HG03575 (cell line): ENCODE results near the gene KIN.
"Not testable (repeated sequence)": the region's sequence is repeated elsewhere in the genome, so short reads cannot be mapped to it uniquely, and the experiment has no call there.

Experiments
- ATAC-seq: cut with Tn5 transposase; IDR thresholded peaks from one replicate; pipeline ENCODE4 v1.9.1; 2021; ENCODE audit not compliant: unreplicated experiment, insufficient number of reproducible peaks, low FRiP score; ENCODE audit errors: extremely low read depth

KIN gene

DNA sequence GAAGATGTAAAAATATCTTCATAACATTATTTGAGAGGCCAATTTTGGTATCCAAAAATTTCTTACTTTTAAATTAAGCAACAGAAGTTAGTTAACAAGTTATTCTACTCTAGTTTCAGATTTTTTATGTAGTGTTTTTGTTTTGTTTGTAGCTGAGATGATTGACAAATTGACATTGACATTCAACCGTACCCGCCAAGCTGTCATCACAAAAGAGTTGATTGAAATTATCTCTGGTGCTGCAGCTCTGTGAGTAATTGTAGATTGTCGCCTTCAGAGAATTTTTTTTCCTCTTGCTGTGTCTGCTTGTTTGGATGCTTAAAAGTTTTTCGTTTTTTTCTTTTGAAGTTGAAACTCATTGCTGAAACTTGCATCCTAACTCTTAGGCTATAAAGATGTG is 14.8 kb upstream of the KIN start:
- no peak for ATAC-seq

DNA sequence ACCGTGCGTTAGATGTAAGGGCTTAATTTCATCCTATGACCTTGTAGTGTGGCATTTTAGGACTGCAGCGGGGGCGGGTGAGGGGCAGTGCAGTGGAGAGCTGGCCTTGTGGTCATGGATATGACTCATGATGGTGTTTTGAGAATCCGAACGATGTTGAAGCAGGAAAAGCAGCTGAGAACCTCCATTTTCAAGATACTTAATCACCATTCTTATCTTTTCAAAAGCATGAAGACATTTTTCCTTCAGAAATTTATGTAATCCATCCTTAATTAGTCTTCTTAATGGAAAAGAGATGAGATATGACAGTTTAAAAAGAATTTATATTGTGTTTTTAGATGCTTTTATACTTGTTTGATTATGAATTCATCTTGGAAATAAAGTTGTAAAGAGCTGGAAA is 9.8 kb upstream of the KIN start:
- ATAC-seq: no peak

DNA sequence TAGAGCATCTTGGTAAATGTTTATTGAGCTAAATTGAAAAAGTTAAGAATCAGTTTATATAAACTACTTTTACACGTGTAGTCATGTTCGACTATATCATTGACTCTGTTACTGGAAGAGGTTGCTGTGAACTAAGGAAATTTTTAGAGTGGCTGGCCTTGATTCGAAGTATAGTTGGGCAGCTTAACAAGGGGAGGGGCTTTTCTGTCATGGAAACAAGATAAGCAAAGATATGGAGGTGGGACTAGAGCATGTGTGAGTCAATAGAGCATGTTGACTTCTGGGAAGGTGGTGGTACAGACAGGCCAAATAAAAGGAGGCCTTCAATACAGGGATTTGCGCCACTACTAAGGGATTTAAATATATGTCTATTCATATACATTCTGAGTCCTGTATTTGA is 7.8 kb upstream of the KIN start:
- no peak for ATAC-seq

DNA sequence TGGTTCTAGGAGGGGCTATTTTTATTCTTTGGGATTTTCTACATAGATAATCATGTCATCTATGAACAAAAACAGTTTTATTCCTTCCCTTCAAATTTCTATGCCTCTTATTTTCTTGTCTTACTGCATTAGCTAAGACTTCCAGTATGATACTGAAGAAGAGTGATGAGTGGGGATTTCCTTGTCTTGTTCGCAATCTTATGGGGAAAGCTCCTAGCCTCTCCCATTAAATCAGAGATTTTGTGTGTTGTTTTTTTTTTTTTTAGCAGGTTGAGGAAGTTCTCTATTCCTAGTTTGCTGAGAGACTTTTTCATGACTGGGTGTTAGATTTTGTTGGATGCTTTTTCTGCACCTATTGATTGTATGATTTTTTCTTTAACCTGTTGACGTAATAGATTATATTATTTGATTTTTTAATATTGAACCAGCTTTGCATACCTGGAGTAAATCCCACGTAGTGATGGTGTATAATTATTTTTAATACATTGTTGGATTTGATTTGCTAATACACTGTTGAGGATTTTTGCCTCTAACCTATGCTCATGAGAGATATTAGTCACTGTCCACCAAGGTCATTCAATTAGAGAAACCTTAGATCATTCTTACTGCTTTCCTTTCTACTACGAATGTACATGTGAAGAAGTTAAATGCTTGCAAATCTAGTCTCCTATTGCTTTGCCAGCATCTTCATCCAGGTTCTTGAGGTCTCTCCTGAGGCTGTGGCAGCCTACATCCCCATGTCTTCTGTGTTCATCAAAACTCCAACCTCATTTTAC is 6.6 kb upstream of the KIN start:
- no peak for ATAC-seq

DNA sequence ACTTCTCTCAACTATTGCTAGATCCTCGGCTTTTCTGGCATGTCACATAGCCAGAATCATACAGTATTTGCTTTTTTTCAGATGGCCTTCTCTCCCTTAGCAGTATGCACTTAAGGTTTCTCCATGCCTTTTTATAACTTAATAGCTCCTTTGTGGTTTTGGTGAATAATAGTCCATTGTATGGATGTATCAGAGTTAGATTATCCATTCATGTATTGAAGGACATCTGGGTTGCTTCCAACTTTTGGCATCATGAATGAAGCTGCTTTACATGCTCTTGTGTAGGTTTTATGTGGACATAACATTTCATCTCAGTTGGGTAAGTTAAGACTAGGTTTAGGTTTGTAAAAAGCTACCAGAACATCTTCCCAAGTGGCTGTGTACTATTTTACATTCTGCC is 4.7 kb upstream of the KIN start:
- ATAC-seq: no peak

DNA sequence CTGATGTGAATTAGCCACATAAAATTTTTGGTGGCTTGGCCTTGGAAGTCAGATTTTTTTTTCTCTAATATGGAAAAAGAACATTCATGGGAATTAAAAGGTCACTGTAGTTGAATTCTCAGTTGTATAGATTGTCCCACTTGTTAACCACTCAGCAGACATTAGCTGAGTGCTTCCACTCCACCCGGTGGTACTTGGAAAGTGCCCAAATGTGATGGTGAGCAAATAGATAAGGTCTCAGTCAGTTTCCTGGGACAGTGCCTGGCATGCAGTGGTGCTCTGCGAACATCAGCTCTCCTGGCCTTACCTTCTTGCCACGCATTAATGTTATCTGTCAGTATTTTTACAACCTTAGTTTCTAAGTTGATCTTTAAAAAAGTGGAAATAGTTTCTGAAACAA is 1.6 kb upstream of the KIN start:
- ATAC-seq: no peak

DNA sequence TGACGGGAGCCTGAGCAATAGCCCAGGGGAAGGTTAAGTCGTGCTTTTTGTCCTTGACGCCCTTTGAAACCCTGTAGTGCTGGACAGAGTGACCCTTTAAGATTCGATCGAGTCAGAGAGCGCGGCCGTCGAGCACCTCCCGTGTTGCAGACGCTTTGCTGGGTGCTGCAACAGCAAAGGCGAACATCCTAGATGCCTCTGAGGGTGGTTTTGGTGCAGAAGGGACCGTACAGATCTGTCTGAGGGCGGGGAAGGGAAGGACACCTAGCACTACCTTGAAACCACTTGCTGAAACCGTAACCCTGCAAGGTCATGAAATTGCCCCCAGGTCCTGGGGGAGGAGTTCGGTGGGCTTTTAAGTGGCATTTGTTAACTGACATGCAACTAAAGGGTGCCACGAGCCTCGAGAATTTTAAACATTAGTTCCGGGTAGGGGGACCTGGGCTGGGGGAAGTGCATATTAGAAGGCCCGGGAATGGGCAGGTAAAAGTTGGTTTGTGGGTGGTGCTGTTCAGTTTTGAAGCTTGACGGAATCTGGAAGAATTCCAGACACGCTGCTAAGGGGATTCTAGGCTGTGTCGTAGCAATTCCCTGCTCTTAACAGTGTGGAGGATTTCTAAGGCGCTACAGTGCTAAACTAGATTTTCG is 970 bp upstream of the KIN start:
- no peak for ATAC-seq

DNA sequence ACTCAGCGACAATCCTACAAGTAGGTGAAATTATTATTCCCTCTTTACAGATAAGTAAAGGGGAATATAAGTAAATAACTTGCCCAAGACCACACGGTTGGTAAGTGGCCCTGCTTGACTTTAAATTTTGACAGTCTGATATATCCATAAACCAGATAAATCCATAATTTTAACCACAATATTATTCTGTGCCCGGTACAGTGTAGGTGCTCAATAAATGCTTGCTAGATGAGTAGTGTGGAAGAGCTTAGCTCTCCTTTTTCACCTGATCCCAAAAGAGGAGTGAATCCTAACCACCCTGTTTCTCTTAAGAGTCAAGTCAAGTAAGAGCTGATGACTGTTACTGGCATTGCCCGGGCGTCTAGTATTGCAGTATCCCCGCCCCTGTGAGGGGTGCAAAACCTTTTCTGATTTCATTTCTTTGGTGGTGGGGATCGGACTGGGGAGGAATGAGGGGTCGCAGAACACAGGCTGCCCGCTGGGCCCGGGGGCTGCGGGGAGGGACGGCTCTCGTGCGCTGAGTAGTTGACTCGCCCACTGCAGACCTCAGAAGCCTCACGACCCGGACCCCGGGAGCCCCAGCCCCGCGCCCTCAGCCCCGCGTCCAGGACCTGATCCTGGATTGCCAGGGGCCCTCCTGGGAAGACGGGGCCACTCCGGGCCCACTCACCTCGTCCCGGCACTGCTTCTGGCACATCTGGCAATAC is 490 bp downstream of the KIN start:
- ATAC-seq: no peak

DNA sequence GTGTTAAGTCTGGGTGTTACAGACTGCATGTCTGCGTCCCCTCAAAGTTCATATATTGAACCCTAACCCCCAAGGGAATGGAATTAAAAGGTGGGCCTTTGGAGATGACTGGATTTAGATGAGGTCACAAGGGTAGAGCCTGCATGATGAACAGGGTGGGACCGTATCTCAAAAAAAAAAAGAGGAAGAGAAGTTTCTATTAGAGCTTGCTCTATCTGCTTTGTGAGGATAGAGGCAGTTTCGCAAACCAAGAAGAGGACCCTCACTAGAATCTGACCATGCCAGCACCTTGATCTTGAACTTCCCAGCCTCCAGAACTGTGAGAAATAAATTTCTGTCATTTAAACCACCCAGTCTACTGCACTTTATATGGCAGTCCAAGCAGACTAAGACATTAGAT is 1.4 kb downstream of the KIN start:
- ATAC-seq: no peak

DNA sequence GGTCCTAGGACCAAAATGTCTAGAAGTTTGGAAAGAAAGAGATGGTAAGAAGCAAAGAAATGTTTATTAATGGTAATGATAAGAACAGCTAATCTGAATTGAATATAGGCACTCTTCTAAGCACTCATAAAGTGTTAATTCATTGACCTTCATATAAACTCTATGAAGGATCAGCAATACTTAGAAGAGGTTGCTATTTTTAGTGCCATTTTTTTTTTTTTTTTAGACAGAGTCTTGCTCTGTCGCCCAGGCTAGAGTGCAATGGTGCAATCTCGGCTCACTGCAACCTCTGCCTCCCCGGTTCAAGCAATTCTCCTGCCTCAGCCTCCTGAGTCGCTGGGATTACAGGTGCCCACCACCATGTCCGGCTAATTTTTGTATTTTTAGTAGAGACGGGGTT is 5.6 kb downstream of the KIN start:
- not testable (repeated sequence) for ATAC-seq

DNA sequence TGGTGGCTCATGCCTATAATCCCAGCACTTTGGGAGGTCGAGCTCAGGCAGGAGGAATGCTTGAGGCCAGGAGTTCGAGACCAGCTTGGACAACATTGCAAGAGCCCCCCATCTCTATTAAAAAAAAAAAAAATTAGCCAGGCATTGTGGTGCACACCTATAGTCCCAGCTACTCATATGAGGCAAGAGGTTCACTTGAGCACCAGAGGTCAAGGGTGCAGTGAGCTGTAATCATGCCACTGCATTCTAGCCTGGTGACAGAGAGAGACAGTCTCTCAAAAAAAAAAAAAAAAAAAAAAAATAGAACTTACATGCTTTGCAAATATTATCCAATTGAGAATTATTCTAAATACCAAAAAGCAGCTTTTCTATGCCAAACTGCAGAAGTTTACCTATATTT is 11.0 kb downstream of the KIN start:
- no peak for ATAC-seq

DNA sequence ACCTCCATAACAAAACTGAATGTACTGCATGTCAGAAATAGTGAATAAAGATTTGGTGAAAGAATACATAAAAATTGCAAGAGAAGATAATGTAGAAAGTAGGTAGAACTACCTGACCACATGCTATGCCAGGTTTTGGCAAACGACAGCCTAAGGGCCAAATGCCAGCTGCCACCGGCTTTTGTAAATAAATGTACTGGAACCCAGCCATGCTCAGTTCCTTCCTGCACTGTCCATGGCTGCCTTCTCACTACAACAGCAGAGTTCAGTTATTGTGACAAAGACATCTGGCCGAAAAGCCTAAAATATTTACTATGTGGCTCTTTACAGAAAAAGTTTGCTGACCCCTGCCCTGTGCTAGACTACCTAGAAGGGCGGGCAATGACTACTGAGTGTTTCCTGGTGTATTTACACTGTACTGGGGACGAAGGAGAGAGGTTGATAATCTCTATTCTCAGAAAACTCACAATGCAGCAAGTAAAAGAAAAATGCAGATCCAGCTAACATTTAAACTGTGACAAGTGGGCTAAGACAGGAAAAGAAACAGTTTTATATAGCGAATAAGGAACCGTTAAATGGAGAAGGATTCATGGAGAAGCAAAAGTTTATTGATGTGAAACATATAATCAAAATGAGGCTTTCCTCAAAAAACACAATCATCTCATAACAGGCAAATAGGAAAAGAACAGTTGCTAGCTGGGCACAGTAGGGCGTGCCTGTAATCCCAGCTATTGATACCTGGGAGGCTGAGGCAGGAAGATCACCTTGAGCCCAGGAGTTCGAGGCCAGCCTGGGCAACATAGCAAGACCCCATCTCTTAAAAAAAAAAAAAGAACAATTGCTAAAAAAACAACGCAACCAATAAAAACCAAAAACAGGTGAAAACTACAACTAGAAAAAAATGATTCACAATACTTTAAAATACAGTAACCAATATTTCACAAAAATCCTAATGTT is 13.7 kb downstream of the KIN start:
- ATAC-seq: no peak

DNA sequence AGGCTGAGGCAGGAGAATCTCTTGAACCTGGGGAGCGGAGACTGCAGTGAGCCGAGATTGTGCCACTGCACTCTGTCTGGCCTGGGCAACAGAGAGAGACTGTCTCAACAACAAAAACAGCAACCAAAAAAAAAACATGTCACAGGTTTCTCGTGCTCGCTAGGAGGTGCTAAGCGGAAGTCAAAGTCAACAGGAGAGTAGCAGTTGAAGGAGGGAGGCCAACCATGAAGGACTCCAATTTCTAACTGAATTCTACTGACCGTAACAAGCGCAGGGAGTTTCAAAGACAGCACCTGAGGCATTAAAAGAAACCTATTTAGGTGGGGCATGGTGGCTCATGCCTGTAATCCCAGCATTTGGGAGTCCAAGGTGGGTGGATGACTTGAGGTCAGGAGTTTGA is 19.4 kb downstream of the KIN start:
- no peak for ATAC-seq

DNA sequence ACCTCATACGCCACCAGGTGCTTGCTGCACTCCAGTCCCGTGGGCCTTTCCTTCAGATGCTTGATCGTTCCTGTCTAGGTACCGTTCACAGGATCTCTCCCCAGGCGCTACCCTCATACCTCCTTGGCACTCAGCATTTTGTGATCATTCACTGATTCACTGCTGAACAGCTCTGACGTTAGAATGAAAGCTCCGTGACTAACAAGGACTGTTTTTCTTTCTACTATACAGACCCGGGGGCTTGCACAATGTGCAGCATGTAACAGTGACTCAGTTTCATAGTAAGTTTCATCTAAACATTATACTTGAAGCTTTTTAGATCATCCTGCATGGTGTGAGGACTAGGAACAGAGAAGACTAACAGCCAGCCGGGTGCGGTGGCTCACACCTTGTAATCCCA is 20.6 kb downstream of the KIN start:
- no peak for ATAC-seq

DNA sequence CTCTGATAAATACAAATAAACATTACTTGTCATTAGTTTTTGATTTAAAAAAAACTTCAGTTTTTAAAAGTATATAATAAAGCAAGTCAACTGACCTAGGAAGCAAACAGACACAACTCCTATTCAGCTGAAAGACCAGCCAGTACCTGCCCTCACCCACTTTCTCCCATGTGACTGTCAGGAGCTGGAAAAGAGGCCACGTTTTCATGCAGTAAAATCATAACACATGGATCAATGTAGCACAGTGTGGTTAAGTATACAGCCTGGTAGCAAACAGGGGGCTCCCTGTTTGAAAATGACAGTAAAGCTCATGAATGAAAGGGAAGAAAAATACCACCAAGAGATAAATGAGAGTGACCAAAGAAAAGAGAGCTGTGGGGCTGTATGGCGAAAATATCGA is 21.6 kb downstream of the KIN start:
- no peak for ATAC-seq

DNA sequence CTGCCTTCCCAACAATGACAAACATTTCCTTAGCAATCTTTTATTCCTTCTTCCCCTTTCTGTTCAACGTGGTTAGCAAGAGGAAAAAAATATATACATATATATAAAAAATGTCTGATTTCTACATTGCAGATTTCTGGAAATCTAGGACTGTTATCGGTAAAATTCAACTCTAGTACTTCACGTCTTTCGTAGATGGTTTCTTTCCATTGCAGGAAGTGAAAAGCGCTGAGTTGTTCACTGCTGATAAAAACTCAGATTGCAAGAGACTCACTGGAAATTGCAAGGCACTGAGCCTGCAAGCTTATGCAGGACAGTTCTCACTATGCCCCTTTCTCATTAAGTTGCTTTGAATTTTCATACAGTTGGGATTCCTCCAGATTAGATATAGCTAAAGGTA is 23.9 kb downstream of the KIN start:
- ATAC-seq: no peak

DNA sequence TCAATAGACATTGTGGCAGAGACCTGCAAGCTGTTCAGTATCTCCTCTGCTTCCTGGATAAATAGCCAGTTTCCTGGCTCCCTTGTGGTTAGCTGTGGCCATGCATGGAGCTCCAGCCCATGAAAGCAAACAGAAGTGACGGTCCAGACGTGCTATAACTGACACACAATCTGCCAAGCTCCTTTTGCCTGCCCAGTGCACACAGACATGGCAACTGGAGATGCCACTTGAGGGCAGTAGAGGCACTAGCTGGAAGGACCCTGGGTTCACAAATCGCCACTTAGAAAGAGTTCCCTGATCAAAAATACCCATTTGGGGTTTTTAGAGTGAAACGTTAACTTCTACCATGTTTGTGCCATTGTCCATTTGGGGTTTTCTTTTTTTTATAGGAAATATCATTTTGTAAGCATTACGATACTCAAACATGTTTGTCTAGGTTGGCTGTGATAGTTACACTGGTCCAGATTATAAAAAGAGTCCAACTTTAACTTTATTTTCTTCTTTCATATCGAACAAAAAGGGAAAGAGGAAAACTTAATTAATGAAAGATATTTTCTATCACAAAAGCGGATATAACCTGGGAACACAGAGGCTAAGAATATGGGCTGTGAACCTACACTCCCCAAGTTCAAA is 31.3 kb downstream of the KIN start:
- no peak for ATAC-seq

DNA sequence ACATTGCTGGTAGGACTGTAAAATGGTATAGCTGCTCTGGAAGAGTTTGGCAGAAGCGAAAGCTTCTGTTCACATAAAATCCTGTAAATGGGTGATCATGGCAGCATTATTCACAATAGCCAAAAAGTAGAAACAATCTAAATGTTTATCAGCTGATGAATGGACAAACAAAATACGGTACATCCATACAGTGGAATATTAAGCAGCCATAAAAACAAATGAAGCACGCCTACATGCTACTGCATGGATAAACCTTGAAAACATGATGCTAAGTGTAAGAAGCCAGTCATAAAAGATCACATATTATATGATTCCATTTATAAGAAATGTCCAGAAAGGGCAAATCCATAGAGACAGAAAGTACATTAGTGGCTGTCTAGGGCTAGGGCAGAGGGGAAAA is 32.7 kb downstream of the KIN start:
- ATAC-seq: no peak

DNA sequence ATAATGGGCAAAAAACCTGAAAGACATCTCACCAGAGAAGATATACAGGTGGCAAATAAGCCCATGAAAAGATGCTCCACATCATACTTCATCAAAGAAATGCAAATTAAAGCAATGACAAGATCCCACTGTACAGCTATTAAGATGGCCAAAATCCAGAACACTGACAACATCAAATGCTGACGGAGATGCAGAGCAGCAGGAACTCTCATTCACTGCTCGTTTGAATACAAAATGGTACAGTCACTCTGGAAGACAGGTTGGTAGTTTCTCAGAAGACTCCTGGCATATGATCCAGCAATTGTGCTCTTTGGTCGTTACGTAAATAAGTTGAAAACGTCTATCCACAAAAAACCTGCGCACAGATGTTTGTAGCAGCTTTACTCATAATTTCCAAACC is 35.5 kb downstream of the KIN start:
- ATAC-seq: no peak
